Retinal pigment epithelial cell (primary cell): ENCODE results near the gene JAG2.

ENCODE experiments used
- DNase-seq: peaks from one replicate; pipeline ENCODE4 v3.0.0-alpha.2; 2010; ENCODE audit warnings: low read depth
- H3K4me3 ChIP-seq: 2 replicates; pipeline ENCODE4 v1.5.1; 2011; ENCODE audit warnings: mild to moderate bottlenecking, low read length, control low read depth, moderate library complexity
- CTCF ChIP-seq: conservative IDR thresholded peaks from 2 replicates; pipeline ENCODE4 v1.5.1; 2011; ENCODE audit warnings: low read depth, low read length, control low read depth, inconsistent platforms

Gene JAG2

GRCh38 chr14:105146976-105147635, 21.5 kb downstream of the JAG2 start:
- H3K4me3 ChIP-seq: no peak overlapping the region
- no peak for DNase-seq

GRCh38 chr14:105146181-105146975, 22.2 kb downstream of the JAG2 start:
- no peak for DNase-seq
- TF ChIP-seq CTCF: no peak
- no peak overlapping the region for H3K4me3 ChIP-seq

More at GRCh38 chr14:105146976-105147635, 21.5 kb downstream of the JAG2 start:
- no peak for TF ChIP-seq CTCF

GRCh38 chr14:105145381-105146180, 23.0 kb downstream of the JAG2 start:
- DNase-seq: no peak
- no peak for TF ChIP-seq CTCF
- no peak overlapping the region for H3K4me3 ChIP-seq

- no peak overlapping the region for H3K4me3 ChIP-seq
- DNase-seq: no peak
- peak; percentile 26 for TF ChIP-seq CTCF
Measured at GRCh38 chr14:105144666-105145380, 23.8 kb downstream of the JAG2 start.

GRCh38 chr14:105144026-105144665, 24.4 kb downstream of the JAG2 start:
- no peak for DNase-seq
- no peak overlapping the region for H3K4me3 ChIP-seq
- TF ChIP-seq CTCF: no peak

GRCh38 chr14:105143451-105144025, 25.0 kb downstream of the JAG2 start:
- TF ChIP-seq CTCF: no peak
- DNase-seq: no peak
- H3K4me3 ChIP-seq: no peak overlapping the region
